Chondrocyte (in vitro differentiated cells): ENCODE data around the gene NEGR1. TPM values are rescaled to one million over a fixed set of nuclear protein-coding genes. Genes with fewer than 3 reads are reported as not detected.

Source experiments
- DNase-seq: peaks from one replicate; pipeline ENCODE4 v3.0.0; 2021; ENCODE audit warnings: mixed read lengths, low spot score
- H3K27ac Mint-ChIP-seq: one replicate; pipeline ENCODE4 v1.8.0; 2021; ENCODE audit warnings: mild to moderate bottlenecking, moderate library complexity, mixed read lengths; ENCODE audit not compliant: unreplicated experiment
- H3K27me3 Mint-ChIP-seq: 2 replicates; pipeline ENCODE4 v1.8.0; 2021; ENCODE audit warnings: low read depth, mixed read lengths
- H3K36me3 Mint-ChIP-seq: 2 replicates; pipeline ENCODE4 v1.8.0; 2021; ENCODE audit warnings: low read depth, mixed read lengths
- H3K4me1 Mint-ChIP-seq: 2 replicates; pipeline ENCODE4 v1.8.0; 2021; ENCODE audit warnings: low read depth, mild to moderate bottlenecking, mixed read lengths
- H3K4me3 Mint-ChIP-seq: one replicate; pipeline ENCODE4 v1.8.0; 2021; ENCODE audit warnings: mild to moderate bottlenecking, moderate library complexity, mixed read lengths; ENCODE audit not compliant: unreplicated experiment
- H3K9me3 Mint-ChIP-seq: 2 replicates; pipeline ENCODE4 v1.8.0; 2021; ENCODE audit warnings: low read depth, mixed read lengths
- total RNA-seq: library from RNA; stranded (reverse); gene quantifications from 3 replicates; pipeline ENCODE4 v1.2.1, GENCODE V29; 2021
- TF ChIP-seq, protein P1 (sequence below): fragments of 200-600 bp; sonication (generic); IDR thresholded peaks from 2 replicates; pipeline ENCODE4 v1.5.0; 2021; ENCODE audit warnings: antibody characterized with exemption, mild to moderate bottlenecking, moderate library complexity

The NEGR1 gene
- total RNA-seq, 1 donor from 2014 or later: 7.7 TPM

DNA sequence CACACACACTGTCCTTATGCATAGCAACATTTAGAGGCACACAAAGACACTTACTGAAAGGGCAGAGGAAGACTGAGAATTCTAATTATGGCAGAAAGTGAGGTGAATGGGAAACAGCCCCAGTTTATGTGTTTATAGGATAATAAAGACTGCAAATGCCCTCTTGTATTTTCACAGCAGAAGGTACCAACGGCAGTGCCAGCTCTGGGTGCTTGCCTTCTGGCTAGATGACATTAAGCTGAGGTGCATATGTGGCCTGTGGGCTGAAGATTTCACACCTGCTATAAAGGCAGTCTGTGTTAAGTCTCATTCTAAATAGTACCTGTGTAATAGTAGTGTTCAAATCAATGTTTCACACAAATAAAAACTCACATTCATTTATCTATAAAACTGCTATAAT lies 854.3 kb downstream of the NEGR1 start:
- Mint-ChIP-seq H3K27ac (no peak overlapping the region), H3K4me3 (no peak overlapping the region), H3K9me3 (no peaks in the 10 kb centered on the region), H3K36me3 (no peaks in the 10 kb centered on the region), H3K4me1 (no peaks in the 10 kb centered on the region), H3K27me3 (peaks cover 5% of the 10 kb centered on the region)
- TF ChIP-seq, protein P1, sequence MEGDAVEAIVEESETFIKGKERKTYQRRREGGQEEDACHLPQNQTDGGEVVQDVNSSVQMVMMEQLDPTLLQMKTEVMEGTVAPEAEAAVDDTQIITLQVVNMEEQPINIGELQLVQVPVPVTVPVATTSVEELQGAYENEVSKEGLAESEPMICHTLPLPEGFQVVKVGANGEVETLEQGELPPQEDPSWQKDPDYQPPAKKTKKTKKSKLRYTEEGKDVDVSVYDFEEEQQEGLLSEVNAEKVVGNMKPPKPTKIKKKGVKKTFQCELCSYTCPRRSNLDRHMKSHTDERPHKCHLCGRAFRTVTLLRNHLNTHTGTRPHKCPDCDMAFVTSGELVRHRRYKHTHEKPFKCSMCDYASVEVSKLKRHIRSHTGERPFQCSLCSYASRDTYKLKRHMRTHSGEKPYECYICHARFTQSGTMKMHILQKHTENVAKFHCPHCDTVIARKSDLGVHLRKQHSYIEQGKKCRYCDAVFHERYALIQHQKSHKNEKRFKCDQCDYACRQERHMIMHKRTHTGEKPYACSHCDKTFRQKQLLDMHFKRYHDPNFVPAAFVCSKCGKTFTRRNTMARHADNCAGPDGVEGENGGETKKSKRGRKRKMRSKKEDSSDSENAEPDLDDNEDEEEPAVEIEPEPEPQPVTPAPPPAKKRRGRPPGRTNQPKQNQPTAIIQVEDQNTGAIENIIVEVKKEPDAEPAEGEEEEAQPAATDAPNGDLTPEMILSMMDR: no peak
- DNase-seq: no peak

DNA sequence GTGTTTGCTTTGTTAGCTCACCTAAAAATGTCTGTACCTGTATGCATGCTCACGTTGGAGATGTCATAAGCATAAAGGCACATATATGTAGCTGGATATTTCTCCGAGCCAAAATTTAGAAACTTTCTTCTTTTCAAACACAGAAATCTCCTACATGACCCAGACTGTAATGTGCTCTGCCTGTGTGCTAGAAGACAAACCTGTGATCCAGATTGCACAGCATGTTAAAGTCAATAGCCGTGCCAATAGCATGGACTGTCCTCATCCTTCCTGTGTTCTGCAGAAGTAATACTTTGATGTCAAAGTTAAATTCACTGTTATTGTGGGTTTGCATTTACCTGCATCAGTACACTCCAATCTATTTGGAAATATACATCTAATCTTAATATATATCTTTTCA lies 855.3 kb downstream of the NEGR1 start:
- DNase-seq: no peak
- Mint-ChIP-seq H3K36me3 (no peaks in the 10 kb centered on the region), H3K27me3 (peaks cover 5% of the 10 kb centered on the region), H3K9me3 (no peaks in the 10 kb centered on the region), H3K4me3 (no peak overlapping the region), H3K27ac (no peak overlapping the region), H3K4me1 (no peaks in the 10 kb centered on the region)
- TF ChIP-seq, protein P1: no peak

DNA sequence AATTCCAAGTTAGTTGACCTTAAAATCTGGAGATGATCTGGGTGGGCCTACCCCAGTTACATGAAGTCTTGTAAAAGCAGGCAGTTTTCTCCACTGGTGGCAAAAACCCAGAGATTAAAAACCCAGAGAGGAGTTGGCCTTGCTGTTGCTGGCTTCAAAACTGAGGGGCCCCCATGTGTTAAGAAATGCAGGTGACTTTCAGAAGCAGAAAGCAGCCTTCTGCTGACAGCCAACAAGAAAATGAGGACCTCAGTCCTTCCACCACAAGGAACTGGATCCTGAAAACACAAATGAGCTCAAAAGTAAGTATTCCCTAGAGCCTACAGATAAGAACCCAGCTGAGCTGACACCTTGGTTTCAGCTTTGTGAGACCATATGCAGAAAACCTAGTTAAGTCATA lies 857.8 kb downstream of the NEGR1 start:
- TF ChIP-seq, protein P1: no peak
- Mint-ChIP-seq H3K4me3 (no peak overlapping the region), H3K9me3 (no peaks in the 10 kb centered on the region), H3K27me3 (peaks cover 5% of the 10 kb centered on the region), H3K36me3 (no peaks in the 10 kb centered on the region), H3K27ac (no peak overlapping the region), H3K4me1 (no peaks in the 10 kb centered on the region)
- no peak for DNase-seq

DNA sequence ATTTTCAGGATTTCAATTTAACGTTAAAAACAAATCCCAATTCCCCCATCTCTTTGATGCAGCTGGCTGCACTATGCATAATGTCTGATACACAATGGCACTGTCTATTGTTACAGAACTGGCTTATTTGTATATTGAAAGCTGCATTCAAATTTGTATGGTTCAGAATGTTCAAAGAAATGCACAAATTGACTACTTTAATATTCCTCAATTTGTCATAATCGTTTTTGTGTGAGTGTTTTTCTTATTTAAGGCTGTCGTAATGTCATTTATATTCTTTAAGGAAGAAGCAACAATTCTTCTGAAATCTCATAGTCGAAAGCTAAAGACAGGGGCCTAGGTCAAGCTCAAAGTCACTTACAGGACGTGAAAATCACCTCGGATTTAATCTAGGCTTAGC lies 860.1 kb downstream of the NEGR1 start:
- TF ChIP-seq, protein P1: no peak
- Mint-ChIP-seq H3K36me3 (no peaks in the 10 kb centered on the region), H3K27ac (no peak overlapping the region), H3K9me3 (no peaks in the 10 kb centered on the region), H3K27me3 (peaks cover 5% of the 10 kb centered on the region), H3K4me3 (no peak overlapping the region), H3K4me1 (no peaks in the 10 kb centered on the region)
- DNase-seq: no peak

DNA sequence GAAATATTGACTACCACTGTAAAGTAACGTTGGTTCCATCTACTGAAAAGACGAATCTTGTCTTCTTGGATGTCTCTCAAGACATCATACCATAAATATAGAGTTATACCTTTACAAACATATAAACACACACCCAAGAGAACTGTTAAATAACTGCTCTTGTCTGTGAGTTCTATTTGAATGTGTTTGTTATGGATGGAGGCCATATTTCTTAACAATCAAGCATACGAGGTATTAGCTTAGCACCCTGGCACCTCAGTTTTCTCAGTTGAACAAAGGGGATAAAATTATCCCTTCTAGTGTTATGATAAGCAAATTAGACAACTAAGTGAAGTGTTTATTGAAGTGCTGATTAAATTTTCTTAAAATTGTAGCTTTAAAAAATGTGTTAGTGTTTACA lies 864.9 kb downstream of the NEGR1 start:
- no peak for DNase-seq
- H3K36me3 Mint-ChIP-seq: no peaks in the 10 kb centered on the region
- TF ChIP-seq, protein P1: no peak
- no peaks in the 10 kb centered on the region for H3K4me1 Mint-ChIP-seq
- no peak overlapping the region for H3K27ac Mint-ChIP-seq
- no peaks in the 10 kb centered on the region for H3K9me3 Mint-ChIP-seq
- H3K4me3 Mint-ChIP-seq: no peak overlapping the region
- H3K27me3 Mint-ChIP-seq: no peaks in the 10 kb centered on the region
